Heart left ventricle (tissue), 13 donors: Measurements from ENCODE around the gene THOC6.

ENCODE experiments used
- CTCF ChIP-seq, 12 donors: fragments of 200-600 bp; sonication (generic) in 4 of 12; IDR thresholded peaks; one replicate each; pipeline versions ENCODE4 v1.5.0 to v1.8.0; 2018 to 2022; ENCODE audit warnings: antibody characterized with exemption in 12 of 12, mild to moderate bottlenecking in 5 of 12
- POLR2A ChIP-seq, 2 donors: fragments of 450-650 bp; IDR thresholded peaks; one replicate each; pipeline ENCODE4 v1.6.1; 2017; ENCODE audit warnings: antibody characterized with exemption in 2 of 2, mild to moderate bottlenecking in 2 of 2, moderate library complexity in 2 of 2
- donor health status: ischemic (EF 13 %, LVEDD 7.1; RV severe dilation, severe dysfunction).
- donor health status: DM: no; HTN: yes; CAD: no.
- donor health status: DM: no; HTN: no; CAD: no.
- donor health status: ischemic (EF 25% LVEDD 6.9; RV normal size, moderate dysfunction).
- donor health status: ischemic (EF 25% LVEDD 5.7; RV mildly dilated, moderate dysfunction).
- donor health status: ischemic (EF 35%, LVEDD 5.7; RV mildly dilated, moderate dysfunction).
- donor health status: nonischemic (EF 11% LVEDD 7.7; RV severe dilation, severe dysfunction).
- donor health status: DM: yes; HTN: yes; CAD: no.
- donor health status: PGD.
- donor health status: ischemic (EF 29% LVEDD 5.4; RV normal size, mild dysfunction).
- donor health status: nonischemic (EF 23%, LVEDD 6.1; RV moderate dilation, normal function).

- TF ChIP-seq POLR2A (IDR thresholded peaks at IDR 0.05): no peak
- TF ChIP-seq CTCF (IDR thresholded peaks at IDR 0.05): no peak
Observed at GRCh38 chr16:3007957-3008689, 15.7 kb upstream of the THOC6 start.
